GM21447 (cell line): ENCODE results near the gene SCG2.

Experiments
- ATAC-seq: cut with Tn5 transposase; IDR thresholded peaks from one replicate; pipeline ENCODE4 v1.9.1; 2021; ENCODE audit not compliant: unreplicated experiment

Gene SCG2

DNA sequence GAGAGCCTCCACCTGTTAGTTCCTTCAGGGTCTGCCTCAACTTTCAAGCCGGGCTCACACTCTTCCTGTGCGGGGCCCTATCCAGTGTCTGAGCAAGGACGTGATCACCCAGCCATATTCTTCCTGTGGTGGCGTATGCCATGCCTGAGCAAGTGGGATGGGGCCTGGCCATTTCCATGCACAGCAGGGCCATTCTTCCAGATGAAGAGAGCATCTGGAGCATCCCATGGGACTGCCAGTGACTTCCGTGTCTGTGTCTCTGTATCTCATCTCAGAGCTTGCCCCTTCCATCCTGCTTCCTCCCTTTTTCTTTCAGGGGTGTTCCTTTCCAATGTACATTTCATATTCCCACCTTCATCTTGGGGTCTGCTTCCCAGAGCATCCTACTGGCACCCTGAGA lies 20.2 kb downstream of the SCG2 start:
- no peak for ATAC-seq

DNA sequence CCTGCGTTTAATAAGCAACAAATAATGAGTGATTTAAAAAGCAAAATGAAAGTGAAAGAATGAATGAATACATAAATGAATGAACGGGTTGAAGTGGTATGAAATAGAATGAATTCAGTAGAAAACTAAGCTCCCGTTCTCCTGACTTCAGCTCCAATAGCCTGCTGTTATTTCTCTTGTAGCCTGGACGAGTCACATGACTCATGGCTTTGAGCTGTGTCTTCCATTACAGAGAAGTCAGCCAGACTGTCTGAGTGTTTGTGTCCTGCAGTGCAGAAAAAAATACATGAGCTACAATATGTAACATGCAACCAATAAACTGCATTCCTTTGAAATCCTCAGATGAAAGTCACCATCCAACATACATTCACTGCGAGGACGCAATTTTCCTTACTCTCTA lies 21.2 kb downstream of the SCG2 start:
- no peak for ATAC-seq

GRCh38 chr2:223578846-223579245 lies 23.3 kb downstream of the SCG2 start:
- no peak for ATAC-seq

GRCh38 chr2:223576873-223577272 lies 25.3 kb downstream of the SCG2 start:
- ATAC-seq, result no peak

DNA sequence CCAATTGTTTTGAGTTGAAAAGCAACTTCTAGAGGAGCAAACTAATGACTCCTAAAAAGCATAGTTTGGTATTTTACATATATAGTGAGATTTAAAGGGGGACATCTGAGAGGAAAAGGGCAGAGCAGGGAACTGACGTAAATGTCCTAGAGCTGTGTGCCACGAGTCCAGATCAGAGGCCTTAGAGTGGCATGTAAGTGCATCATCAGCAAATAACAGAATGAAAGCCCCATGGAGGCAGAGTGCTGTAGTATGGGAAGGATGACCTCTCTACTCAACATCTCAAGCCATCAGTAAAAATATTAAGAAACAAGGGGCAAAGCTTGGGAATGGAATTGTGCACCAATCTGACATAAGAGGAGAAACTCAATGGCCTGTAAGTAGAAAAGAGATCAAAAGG lies 31.4 kb downstream of the SCG2 start:
- ATAC-seq, result no peak

- ATAC-seq, result no peak
Observed at GRCh38 chr2:223566396-223566795, 35.8 kb downstream of the SCG2 start.

- ATAC-seq, result no peak
Observed at GRCh38 chr2:223563462-223563861, 38.7 kb downstream of the SCG2 start.

GRCh38 chr2:223562078-223562477 lies 40.1 kb downstream of the SCG2 start:
- ATAC-seq, result no peak

GRCh38 chr2:223560749-223561435 lies 41.3 kb downstream of the SCG2 start:
- no peak for ATAC-seq

DNA sequence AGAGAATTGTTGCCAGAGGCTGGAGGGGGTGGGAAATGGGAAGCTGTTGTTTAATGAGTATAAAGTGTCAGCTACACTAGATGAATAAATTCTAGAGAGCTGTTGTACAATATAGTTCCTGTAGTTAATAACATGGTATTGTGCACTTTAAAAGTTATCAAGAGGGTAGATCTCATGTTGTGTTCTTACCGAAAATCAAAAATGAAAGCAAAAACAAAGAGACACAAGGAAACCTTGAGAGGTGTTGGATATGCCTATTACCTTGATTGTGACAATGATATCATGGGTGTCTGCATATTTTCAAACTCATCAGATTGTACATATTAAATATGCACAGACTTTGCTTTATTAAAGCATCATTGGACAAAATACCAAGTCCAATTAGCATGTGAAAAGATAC lies 43.2 kb downstream of the SCG2 start:
- no peak for ATAC-seq

DNA sequence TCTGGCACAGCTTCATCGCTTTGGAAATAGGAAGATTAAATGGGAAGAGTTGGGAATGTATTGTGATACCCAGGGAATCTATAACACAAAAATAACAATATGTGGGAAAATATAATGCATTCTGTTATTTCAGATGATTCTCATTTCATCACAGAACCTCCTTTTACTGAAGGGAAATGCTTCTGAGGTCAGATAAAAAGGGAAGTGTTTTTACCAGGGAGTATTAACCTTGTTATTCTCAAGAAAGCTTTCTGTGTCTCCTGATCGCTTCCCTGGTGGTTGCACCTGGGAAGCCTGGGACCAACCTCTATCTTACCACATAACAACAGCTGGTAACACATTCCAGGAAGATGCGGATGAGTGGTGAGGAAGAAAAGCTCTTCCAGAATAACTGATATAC lies 47.2 kb downstream of the SCG2 start:
- ATAC-seq, result no peak

- no peak for ATAC-seq
Observed at GRCh38 chr2:223549215-223549614, 52.9 kb downstream of the SCG2 start.

- ATAC-seq, result no peak
Observed at GRCh38 chr2:223548194-223548593, 54.0 kb downstream of the SCG2 start.
